Effector CD4-positive, alpha-beta T cell (primary cell): ENCODE results near the gene FKBP10.
"Not testable (repeated sequence)": the region's sequence is repeated elsewhere in the genome, so short reads cannot be mapped to it uniquely, and the experiment has no call there.

Experiments
- DNase-seq: peaks from one replicate; pipeline ENCODE4 v3.0.0-alpha.2; 2020

FKBP10 gene

GRCh38 chr17:41810659-41811548 lies 1.9 kb upstream of the FKBP10 start:
- peak; percentile 18 for DNase-seq

- peak; percentile 60 for DNase-seq
Observed at GRCh38 chr17:41811549-41812380, 1.0 kb upstream of the FKBP10 start, which contains the start of gene P3H4. Gene P3H4 (minus strand): TSS chr17:41811949. CDS start chr17:41811915, 34 bp downstream.

GRCh38 chr17:41813152-41813680 lies 412 bp downstream of the FKBP10 start:
- DNase-seq = no peak

GRCh38 chr17:41813699-41814124 lies 908 bp downstream of the FKBP10 start:
- DNase-seq = no peak

GRCh38 chr17:41814195-41814594 lies 1.4 kb downstream of the FKBP10 start:
- DNase-seq = no peak

- no peak for DNase-seq
Observed at GRCh38 chr17:41816637-41817320, 4.0 kb downstream of the FKBP10 start.

GRCh38 chr17:41818024-41818423 lies 5.2 kb downstream of the FKBP10 start:
- DNase-seq = no peak

GRCh38 chr17:41821776-41822175 lies 9.0 kb downstream of the FKBP10 start:
- DNase-seq = no peak

- DNase-seq = no peak
Observed at GRCh38 chr17:41822216-41823140, 9.7 kb downstream of the FKBP10 start.

- DNase-seq = no peak
Observed at GRCh38 chr17:41823141-41823524, 10.3 kb downstream of the FKBP10 start.

- no peak for DNase-seq
Observed at GRCh38 chr17:41823580-41823979, 10.8 kb downstream of the FKBP10 start.

GRCh38 chr17:41824086-41824485 lies 11.3 kb downstream of the FKBP10 start:
- no peak for DNase-seq

GRCh38 chr17:41825175-41825845 lies 12.5 kb downstream of the FKBP10 start:
- no peak for DNase-seq

- not testable (repeated sequence) for DNase-seq
Observed at GRCh38 chr17:41829961-41830360, 17.2 kb downstream of the FKBP10 start.

GRCh38 chr17:41835214-41835799 lies 22.5 kb downstream of the FKBP10 start:
- DNase-seq = no peak

GRCh38 chr17:41835800-41836549 lies 23.2 kb downstream of the FKBP10 start, which contains the start of gene NT5C3B:
Gene NT5C3B (minus strand): TSS chr17:41836232. CDS start chr17:41836193, 39 bp downstream.
- DNase-seq = peak; percentile 29

- DNase-seq = no peak
Observed at GRCh38 chr17:41836550-41837196, 23.9 kb downstream of the FKBP10 start.

GRCh38 chr17:41837761-41838538 lies 25.1 kb downstream of the FKBP10 start, which contains the start of gene KLHL10:
Gene KLHL10 (plus strand): TSS chr17:41837825. CDS start chr17:41837933, 108 bp downstream.
- no peak for DNase-seq
